Measurements from ENCODE around the gene RRP15.

Gene RRP15

GRCh38 chr1:218362418-218363076 lies 77.5 kb downstream of the RRP15 start:
- no peak for DNase-seq (ENCODE audit: low spot score)

GRCh38 chr1:218363141-218363540 lies 78.0 kb downstream of the RRP15 start:
- no peak for DNase-seq (ENCODE audit: low spot score)

DNA sequence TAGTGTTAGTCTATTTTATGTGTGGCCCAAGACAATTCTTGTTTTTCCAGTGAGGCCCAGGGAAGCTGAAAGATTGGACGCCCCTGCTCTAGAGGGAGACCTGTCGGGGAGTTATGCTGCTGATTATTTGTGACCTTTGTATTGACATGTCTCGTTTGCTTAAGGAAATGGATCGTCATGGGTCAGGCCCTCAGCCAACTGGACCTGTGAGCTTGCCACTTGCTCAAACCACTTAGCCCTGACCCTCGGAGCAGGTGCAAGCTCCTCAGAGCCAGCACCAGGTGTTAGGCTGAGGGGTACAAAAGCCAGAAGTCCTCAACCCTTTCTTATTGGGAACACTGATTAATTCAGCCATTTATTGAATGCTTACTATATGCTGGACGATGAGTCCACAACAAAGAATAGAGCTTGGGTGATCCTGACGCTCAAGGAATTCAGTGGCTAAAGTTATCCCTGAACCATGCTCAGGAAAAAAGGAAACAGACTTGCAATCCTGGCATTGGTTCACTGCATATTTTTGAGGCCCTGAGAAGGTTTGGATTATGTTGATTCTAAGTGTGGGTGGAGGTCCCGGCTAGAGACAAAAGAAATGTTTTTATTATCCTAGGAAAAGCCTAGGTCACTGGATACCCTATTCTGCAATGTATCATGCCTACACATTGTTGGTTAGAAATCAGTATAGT lies 79.1 kb downstream of the RRP15 start:
- no peak for DNase-seq (ENCODE audit: low spot score)

DNA sequence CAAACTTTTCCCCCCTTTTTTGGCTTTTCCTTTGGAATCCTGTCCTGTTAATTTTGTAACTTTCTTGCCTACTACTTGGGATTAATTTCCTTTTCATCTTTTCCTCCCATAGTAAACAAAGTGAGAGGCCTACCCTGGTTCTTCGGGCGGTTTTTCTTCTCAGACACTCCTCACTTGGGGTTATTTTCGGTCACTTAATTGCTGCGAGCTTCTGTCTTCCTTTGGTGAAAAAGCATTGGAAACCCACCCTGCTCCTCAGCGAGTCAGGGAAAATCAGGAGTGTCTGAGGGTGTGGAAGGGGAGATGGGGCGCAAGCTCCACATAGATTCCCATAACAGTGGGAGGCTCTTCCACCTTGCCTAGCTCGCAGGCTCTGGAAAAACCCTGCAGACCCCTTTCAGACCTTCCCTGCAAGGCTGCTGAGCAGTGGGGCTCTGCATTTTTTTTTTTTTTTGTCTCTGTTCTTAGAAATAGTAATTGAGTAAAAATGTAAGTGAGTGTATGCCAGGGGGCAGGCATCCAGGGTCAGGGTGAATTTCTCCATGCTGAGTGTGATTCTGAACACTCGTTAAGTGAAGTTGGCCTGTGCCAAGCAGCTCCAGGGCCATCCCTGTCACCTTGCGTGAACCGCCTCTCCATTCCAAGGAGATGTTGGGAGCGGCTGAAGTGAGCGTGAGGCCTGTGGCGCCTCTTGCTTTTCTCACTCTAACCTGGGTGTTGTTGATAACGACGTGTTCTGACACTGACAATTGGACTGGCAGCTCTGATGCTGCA lies 80.3 kb downstream of the RRP15 start:
- DNase-seq (ENCODE audit: low spot score): no peak

GRCh38 chr1:218366322-218367052 lies 81.4 kb downstream of the RRP15 start:
- DNase-seq (ENCODE audit: low spot score): no peak

- DNase-seq (ENCODE audit: low spot score): no peak
Measured at GRCh38 chr1:218367118-218367517, 82.0 kb downstream of the RRP15 start.

DNA sequence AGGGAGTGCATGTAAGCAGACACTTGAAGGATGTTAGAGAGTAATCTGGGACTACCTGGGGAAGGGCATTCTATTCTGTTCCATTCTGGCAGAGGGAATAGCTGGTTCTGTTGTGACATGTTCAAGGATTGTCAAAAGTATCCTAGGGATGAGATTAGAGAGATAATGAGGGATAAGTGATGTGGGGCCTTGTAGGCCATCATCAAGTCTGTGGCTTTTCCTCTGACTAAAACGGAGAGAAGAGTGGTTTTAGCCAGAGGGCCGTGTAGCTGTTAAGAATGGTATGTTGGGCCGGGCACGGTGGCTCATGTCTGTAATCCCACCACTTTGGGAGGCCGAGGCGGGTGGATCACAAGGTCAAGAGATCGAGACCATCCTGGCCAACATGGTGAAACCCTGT lies 83.6 kb downstream of the RRP15 start:
- no peak for DNase-seq (ENCODE audit: low spot score)

DNA sequence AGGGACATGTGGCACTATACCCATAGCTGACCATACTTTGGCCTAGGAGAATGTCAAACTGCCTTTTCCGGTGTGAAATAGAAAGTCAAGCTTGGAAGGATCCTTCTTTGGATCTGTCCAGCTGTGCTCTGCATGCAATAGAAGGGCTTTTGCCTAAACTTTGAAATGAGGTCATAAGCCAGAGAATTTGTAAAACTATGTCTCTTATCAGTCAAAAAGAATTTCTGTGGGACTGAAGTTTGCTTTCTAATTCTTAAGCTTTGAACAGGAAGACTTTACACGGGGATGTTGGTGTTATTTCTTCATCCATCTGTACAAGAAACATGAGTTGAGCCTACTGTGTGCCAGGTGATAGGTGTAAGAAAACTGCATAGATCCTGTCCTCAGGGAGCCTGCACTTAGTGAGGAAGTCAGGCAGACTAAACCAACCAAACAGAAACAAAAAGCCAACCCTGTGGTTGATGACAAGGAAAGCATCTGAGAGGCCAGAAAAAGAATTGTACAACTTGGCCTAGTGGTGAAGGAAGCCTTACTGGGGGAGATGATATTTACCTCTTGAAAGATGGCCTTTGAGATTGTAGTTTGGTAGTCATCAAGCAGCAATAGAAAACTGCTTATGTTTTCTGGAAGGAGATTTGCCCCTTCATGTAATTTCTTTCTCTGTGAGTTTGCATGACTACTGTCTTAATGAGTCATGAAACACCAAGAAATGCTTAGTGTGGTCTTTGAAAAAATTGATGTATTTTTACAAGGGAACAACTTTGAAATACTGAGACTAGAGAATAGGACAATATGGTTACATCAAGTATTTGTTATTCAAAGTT lies 84.8 kb downstream of the RRP15 start:
- DNase-seq (ENCODE audit: low spot score): peak; percentile 55

DNA sequence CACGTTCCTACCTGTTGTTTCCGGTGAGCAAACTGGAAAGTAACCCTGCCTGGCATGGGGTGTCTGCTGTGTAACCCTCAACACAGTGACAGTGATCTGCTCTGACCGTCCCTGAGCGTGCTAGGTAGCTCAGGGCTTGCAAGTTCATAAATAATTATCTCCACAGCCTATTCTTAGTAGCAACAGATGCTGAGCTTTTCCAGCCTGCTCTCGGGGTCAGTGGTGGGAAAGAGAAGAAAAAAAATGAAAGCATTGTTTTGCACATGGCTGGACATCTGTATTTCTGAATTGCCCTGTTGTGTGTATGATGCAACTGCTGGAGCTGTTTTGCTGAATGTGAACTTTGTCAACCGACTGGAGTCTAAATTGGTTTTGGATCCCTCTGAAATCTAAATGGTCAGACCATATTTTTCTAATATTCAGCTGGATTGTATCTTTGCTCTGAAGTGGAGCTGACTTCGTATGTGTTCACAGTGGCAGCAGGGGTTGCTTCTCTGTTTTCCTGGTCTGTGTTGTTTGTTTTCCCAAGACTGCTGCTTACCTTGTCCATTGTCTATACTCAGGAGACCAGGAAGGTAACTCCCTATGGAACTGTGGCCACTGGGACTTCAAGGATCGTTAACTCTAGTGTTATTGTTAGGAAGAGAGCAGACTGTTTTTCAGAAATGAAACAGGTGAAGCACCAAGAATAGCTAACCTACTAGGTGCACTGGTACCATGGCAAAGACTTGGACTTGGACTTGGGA lies 87.0 kb downstream of the RRP15 start:
- no peak for DNase-seq (ENCODE audit: low spot score)

GRCh38 chr1:218374401-218375353 lies 89.6 kb downstream of the RRP15 start:
- DNase-seq (ENCODE audit: low spot score): no peak

DNA sequence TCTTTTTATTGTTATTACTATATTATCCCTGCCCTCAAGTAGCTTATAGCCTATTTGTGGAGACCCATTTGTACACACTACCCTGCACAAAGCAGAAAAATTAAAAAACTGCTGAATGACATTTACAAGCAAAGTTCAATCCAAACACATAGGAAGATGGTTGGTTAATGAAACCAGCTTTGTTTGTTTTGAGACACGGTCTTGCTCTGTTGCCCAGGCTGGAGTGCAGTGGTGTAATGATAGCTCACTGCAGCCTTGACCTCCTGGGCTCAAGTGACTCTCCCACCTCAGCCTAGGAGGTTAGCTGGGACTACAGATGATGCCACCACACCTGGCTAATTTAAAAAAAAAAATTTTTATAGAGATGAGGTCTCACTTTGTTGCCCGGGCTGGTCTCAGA lies 91.6 kb downstream of the RRP15 start:
- DNase-seq (ENCODE audit: low spot score): no peak

GRCh38 chr1:218377143-218377660 lies 92.1 kb downstream of the RRP15 start:
- DNase-seq (ENCODE audit: low spot score): peak; percentile 81

DNA sequence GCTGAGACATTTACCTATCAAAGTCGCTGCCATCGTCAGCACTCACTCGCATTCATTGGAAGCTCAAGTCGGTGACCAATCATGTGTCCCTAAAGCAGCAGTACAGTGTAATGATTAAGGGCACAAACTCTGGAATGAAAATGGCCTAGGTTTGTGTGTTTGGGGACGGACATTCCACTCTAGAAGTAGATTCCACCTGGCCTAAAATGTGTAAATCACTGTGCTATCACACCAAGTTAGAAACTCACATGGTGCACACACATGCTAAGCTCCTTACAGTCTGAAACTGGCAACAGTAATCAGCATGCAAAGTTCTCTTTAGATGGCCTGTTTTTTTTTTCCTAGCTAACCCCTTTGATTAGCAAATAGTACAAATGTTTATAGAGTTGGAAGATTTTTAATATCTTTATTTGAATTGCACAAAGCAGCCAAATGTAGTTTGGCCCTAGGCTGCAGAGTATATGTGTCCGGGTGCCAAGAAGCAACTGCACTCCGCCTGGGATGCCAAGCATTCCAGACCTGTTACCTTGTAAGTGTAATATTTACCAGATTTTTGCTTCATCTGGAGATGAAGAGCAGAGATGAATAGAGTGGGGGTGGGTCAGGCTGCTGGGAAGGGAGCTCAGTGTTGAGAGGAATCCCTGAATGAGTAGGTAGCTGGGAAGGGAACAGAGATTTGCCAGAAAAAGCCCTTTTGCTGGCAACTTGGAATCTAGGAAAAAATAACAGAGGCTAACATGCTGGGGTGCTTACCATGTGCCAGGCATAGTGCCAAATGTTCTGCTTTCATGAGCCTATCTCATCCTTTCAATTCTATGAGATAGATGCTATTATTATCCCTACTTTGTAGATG lies 95.3 kb downstream of the RRP15 start:
- DNase-seq (ENCODE audit: low spot score): peak; percentile 22

GRCh38 chr1:218382261-218382660 lies 97.2 kb downstream of the RRP15 start:
- DNase-seq (ENCODE audit: low spot score): no peak

GRCh38 chr1:218383051-218383450 lies 98.0 kb downstream of the RRP15 start:
- no peak for DNase-seq (ENCODE audit: low spot score)

- DNase-seq (ENCODE audit: low spot score): no peak
Measured at GRCh38 chr1:218383681-218384080, 98.6 kb downstream of the RRP15 start.

GRCh38 chr1:218384581-218384993 lies 99.5 kb downstream of the RRP15 start:
- DNase-seq (ENCODE audit: low spot score): peak; percentile 22

All from hepatic stellate cell (primary cell).